HCT116 (cell line): ENCODE data around the gene PREX1. TPM values are rescaled to one million over a fixed set of nuclear protein-coding genes. Genes with fewer than 3 reads are reported as not detected.

Experiments
- ATAC-seq: fragments of 200-7000 bp; cut with Tn5 transposase; 2 replicates; pipeline ENCODE4 v1.9.1; 2020; ENCODE audit warnings: mild to moderate bottlenecking, moderate library complexity
- BruUV-seq: library from RNA; stranded (reverse); fragments of 400-500 nt; replicated peaks from 2 replicates; lab custom pipeline; 2021; lab: Mats Ljungman, UMichigan
- CTCF ChIA-PET: fragments of 300-600 bp; sonication (Branson Sonifier 250); formaldehyde crosslinking; loops from one replicate; lab custom pipeline; 2021; ENCODE audit warnings: antibody characterized with exemption; lab: Charles Lee
- POLR2A ChIA-PET: fragments of 300-600, 350-600 bp; sonication (Branson Sonifier 250); formaldehyde crosslinking; loops from one replicate; lab custom pipeline; 2021; ENCODE audit warnings: antibody characterized with exemption; lab: Charles Lee
- RAD21 ChIA-PET, 2 experiments: fragments of 300-600 bp; sonication (Branson Sonifier 250); formaldehyde crosslinking; loops; one replicate each; lab custom pipeline; 2023; ENCODE audit warnings: low total read pairs in 2 of 2; ENCODE audit not compliant: uncharacterized antibody in 2 of 2, unreplicated experiment in 2 of 2, low non-redundant PET in 1 of 2; lab: Charles Lee
- DNase-seq: peaks from one replicate; pipeline ENCODE4 v3.0.0-alpha.2; 2010; ENCODE audit warnings: low read depth, low spot score
- H2AFZ ChIP-seq: fragments of 200-600 bp; shearing (Covaris generic), sonication (generic); 2 replicates; pipeline ENCODE4 v1.6.1; 2017; ENCODE audit warnings: low read depth, mixed run types, mixed read lengths, antibody characterized with exemption, low read length; ENCODE audit not compliant: poor library complexity, severe bottlenecking
- H3K27ac ChIP-seq: 2 replicates; pipeline ENCODE4 v1.5.1; 2012; ENCODE audit warnings: low read depth, low read length
- H3K27me3 ChIP-seq: fragments of 200-600 bp; sonication (generic); 2 replicates; pipeline ENCODE4 v1.6.1; 2016; ENCODE audit warnings: mixed run types, low read length, mixed read lengths; ENCODE audit not compliant: insufficient read depth
- H3K36me3 ChIP-seq, 2 experiments: fragments of 200-500 bp in 1 of 2; fragments of 200-600 bp in 1 of 2; sonication (Bioruptor generic) in 1 of 2; sonication (generic) in 1 of 2; 2 replicates each; pipeline versions ENCODE4 v1.5.1 to v1.6.1; 2014 to 2016; ENCODE audit warnings: low read length in 2 of 2, inconsistent platforms in 1 of 2, mixed read lengths in 1 of 2, mixed run types in 1 of 2; ENCODE audit not compliant: insufficient read depth in 2 of 2, control insufficient read depth in 1 of 2
- H3K4me1 ChIP-seq, 2 experiments: fragments of 200-600 bp in 1 of 2; sonication (generic) in 1 of 2; 2 replicates each; pipeline versions ENCODE4 v1.5.1 to v1.6.1; 2012 to 2017; ENCODE audit warnings: low read length in 2 of 2, inconsistent platforms in 1 of 2, mild to moderate bottlenecking in 1 of 2, mixed read lengths in 1 of 2, mixed run types in 1 of 2, moderate library complexity in 1 of 2; ENCODE audit not compliant: insufficient read depth in 2 of 2, control insufficient read depth in 1 of 2
- H3K4me2 ChIP-seq: fragments of 200-600 bp; sonication (generic); 2 replicates; pipeline ENCODE4 v1.6.1; 2017; ENCODE audit warnings: mixed run types, low read length, mixed read lengths
- H3K4me3 ChIP-seq, 2 experiments: fragments of 200-600 bp in 1 of 2; sonication (generic) in 1 of 2; replicated peaks in 1 of 2; 2 replicates each; pipeline ENCODE4 v1.5.1; 2011 to 2016; ENCODE audit warnings: low read length in 2 of 2, control low read depth in 1 of 2, low read depth in 1 of 2, mild to moderate bottlenecking in 1 of 2, mixed read lengths in 1 of 2, mixed run types in 1 of 2
- H3K79me2 ChIP-seq: fragments of 200-600 bp; sonication (generic); 2 replicates; pipeline ENCODE4 v1.6.1; 2017; ENCODE audit warnings: mild to moderate bottlenecking, mixed run types, low read length, moderate library complexity, mixed read lengths; ENCODE audit not compliant: insufficient read depth
- H3K9ac ChIP-seq: fragments of 200-600 bp; sonication (generic); 2 replicates; pipeline ENCODE4 v1.6.1; 2016; ENCODE audit warnings: low read length, mixed read lengths
- H3K9me2 ChIP-seq: fragments of 200-600 bp; sonication (generic), shearing (Covaris generic); 2 replicates; pipeline ENCODE4 v1.6.1; 2017; ENCODE audit warnings: mixed run types, mild to moderate bottlenecking, moderate library complexity; ENCODE audit not compliant: insufficient read depth
- H3K9me3 ChIP-seq, 2 experiments: fragments of 200-500 bp in 1 of 2; fragments of 200-600 bp in 1 of 2; sonication (Bioruptor generic) in 1 of 2; sonication (generic) in 1 of 2; 2 replicates each; pipeline ENCODE4 v1.6.1; 2014 to 2017; ENCODE audit warnings: low read length in 2 of 2, mixed read lengths in 2 of 2, inconsistent platforms in 1 of 2, low read depth in 1 of 2, mild to moderate bottlenecking in 1 of 2, mixed run types in 1 of 2, moderate library complexity in 1 of 2; ENCODE audit not compliant: control insufficient read depth in 1 of 2, insufficient read depth in 1 of 2
- H4K20me1 ChIP-seq: fragments of 200-600 bp; sonication (generic), shearing (Covaris generic); 2 replicates; pipeline ENCODE4 v1.6.1; 2017; ENCODE audit warnings: mixed run types, mild to moderate bottlenecking, moderate library complexity; ENCODE audit not compliant: insufficient read depth
- EGR1 ChIP-seq: IDR thresholded peaks from 2 replicates; pipeline ENCODE4 v1.6.1; 2012; ENCODE audit warnings: low read depth
- ELF1 ChIP-seq: IDR thresholded peaks from 2 replicates; pipeline ENCODE4 v1.6.1; 2012; ENCODE audit warnings: low read depth, borderline replicate concordance
- EZH2 ChIP-seq: fragments of 200-600 bp; sonication (generic); IDR thresholded peaks from 2 replicates; pipeline ENCODE4 v1.6.1; 2017; ENCODE audit warnings: antibody characterized with exemption, mixed run types
- EZH2phosphoT487 ChIP-seq: fragments of 200-600 bp; IDR thresholded peaks from 2 replicates; pipeline ENCODE4 v1.6.1; 2018; ENCODE audit warnings: antibody characterized with exemption, borderline replicate concordance
- FOSL1 ChIP-seq: IDR thresholded peaks from 2 replicates; pipeline ENCODE4 v1.6.1; 2012; ENCODE audit warnings: low read depth
- JUND ChIP-seq: IDR thresholded peaks from 2 replicates; pipeline ENCODE4 v1.6.1; 2012
- POLR2AphosphoS5 ChIP-seq: IDR thresholded peaks from 2 replicates; pipeline ENCODE4 v1.6.1; 2011; ENCODE audit warnings: mild to moderate bottlenecking, low read depth, low read length, moderate library complexity
- RAD21 ChIP-seq: IDR thresholded peaks from 2 replicates; pipeline ENCODE4 v1.6.1; 2012; ENCODE audit warnings: low read depth, mild to moderate bottlenecking
- SRF ChIP-seq: IDR thresholded peaks from 2 replicates; pipeline ENCODE4 v1.6.1; 2012; ENCODE audit warnings: low read depth
- TCF7L2 ChIP-seq: IDR thresholded peaks from 2 replicates; pipeline ENCODE4 v1.7.0; 2011; ENCODE audit warnings: borderline replicate concordance, inconsistent platforms; ENCODE audit not compliant: insufficient read depth, insufficient read length; ENCODE audit errors: extremely low read depth
- ZNF274 ChIP-seq: fragments of 200-500 bp; sonication (Bioruptor generic); IDR thresholded peaks from 2 replicates; pipeline ENCODE4 v1.6.1; 2014; ENCODE audit warnings: mild to moderate bottlenecking, low read depth, low read length, inconsistent platforms
- intact Hi-C: fragments of 100-400 bp; cut with micrococcal nuclease; formaldehyde crosslinking; loops from 2 replicates; pipeline ENCODE4 v1.10.0; 2022
- total RNA-seq: library from RNA; stranded (reverse); gene quantifications from one replicate; pipeline ENCODE4 v1.2.1, GENCODE V29; 2021; ENCODE audit not compliant: unreplicated experiment
- TF ChIP-seq, protein P1 (sequence below): IDR thresholded peaks from 2 replicates; pipeline ENCODE4 v1.6.1; 2011; ENCODE audit warnings: mild to moderate bottlenecking, low read length, moderate library complexity; ENCODE audit not compliant: insufficient replicate concordance; ENCODE audit errors: extremely low read depth

Gene PREX1
- total RNA-seq, 1 experiment from 2014 or later = 6.1 TPM

GRCh38 chr20:48617481-48617880 is 210.3 kb downstream of the PREX1 start:
- ATAC-seq (no peak), DNase-seq (no peak)
- peaks cover 1% of the 10 kb centered on the region; the same call in 1 of the 2 replicates for H3K27me3 ChIP-seq
- TF ChIP-seq POLR2AphosphoS5 (no peak), EZH2 (no peak), EGR1 (no peak), ZNF274 (no peak), RAD21 (no peak), JUND (no peak), SRF (no peak), FOSL1 (no peak), TCF7L2 (no peak), ELF1 (no peak), EZH2phosphoT487 (no peak)
- TF ChIP-seq, protein P1, sequence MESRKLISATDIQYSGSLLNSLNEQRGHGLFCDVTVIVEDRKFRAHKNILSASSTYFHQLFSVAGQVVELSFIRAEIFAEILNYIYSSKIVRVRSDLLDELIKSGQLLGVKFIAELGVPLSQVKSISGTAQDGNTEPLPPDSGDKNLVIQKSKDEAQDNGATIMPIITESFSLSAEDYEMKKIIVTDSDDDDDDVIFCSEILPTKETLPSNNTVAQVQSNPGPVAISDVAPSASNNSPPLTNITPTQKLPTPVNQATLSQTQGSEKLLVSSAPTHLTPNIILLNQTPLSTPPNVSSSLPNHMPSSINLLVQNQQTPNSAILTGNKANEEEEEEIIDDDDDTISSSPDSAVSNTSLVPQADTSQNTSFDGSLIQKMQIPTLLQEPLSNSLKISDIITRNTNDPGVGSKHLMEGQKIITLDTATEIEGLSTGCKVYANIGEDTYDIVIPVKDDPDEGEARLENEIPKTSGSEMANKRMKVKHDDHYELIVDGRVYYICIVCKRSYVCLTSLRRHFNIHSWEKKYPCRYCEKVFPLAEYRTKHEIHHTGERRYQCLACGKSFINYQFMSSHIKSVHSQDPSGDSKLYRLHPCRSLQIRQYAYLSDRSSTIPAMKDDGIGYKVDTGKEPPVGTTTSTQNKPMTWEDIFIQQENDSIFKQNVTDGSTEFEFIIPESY = no peak
- intact Hi-C loops = no loop called here
- H4K20me1 ChIP-seq = no peaks in the 10 kb centered on the region
- RAD21 ChIA-PET = no interaction called here
- H3K27ac ChIP-seq = no peak overlapping the region
- H3K79me2 ChIP-seq = no peaks in the 10 kb centered on the region
- no peak overlapping the region for H2AFZ ChIP-seq
- H3K9me3 ChIP-seq = no peaks in the 10 kb centered on the region
- H3K4me3 ChIP-seq = no peak overlapping the region
- no TSS peak for BruUV-seq
- H3K36me3 ChIP-seq = no peaks in the 10 kb centered on the region
- H3K9me2 ChIP-seq = no peaks in the 10 kb centered on the region
- CTCF ChIA-PET = no interaction called here
- POLR2A ChIA-PET = no interaction called here
- no peak overlapping the region for H3K9ac ChIP-seq
- peaks cover 5 to 25% of the 10 kb centered on the region in 2 experiments; a peak in 3 of 4 replicates for H3K4me1 ChIP-seq
- H3K4me2 ChIP-seq = no peak overlapping the region
